PC-3 (cell line): ENCODE results near the gene POU2F1.

Source experiments
- EZH2 ChIP-seq: fragments of 300-600 bp; sonication (generic); IDR thresholded peaks from one replicate; pipeline ENCODE4 v1.6.1; 2017; ENCODE audit warnings: antibody characterized with exemption, mild to moderate bottlenecking, low read length; ENCODE audit not compliant: unreplicated experiment
- TF ChIP-seq, protein P1 (sequence below): fragments of 300-600 bp; sonication (generic); conservative IDR thresholded peaks from 2 replicates; pipeline ENCODE4 v1.5.1; 2017; ENCODE audit warnings: antibody characterized with exemption, low read depth, mild to moderate bottlenecking, low read length

DNA sequence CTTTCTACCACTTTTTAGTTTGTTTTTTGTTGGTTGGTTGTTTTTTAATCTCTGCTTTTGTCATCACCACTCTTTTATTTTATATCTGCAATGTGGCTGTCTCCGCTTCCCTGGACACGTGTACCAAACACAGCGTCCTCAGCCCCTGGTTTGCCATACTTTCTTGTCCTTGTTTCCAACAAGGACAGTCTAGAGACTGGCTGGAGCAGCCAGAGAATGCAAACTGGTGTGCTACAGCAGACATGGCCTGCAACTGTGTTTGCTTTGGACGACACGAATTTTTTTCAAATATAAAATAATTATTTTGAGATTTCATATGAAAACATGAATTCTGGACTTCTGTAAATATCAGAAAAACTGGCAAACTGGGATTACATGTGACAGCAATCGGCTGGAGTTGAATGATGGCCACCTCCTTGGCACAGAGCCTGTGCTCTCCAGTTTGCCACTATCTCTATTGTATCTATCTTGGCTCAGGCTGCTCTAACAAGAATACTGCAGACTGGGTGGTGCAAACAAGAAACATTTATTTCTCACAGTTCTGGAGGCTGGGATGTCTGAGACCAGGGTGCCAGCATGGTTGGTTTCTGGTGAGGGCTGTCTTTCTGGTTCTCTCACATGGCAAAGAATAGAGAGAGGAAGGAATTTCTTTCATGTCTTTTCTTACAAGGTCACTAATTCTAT, 34.6 kb upstream of the POU2F1 start:
- TF ChIP-seq, protein P1, sequence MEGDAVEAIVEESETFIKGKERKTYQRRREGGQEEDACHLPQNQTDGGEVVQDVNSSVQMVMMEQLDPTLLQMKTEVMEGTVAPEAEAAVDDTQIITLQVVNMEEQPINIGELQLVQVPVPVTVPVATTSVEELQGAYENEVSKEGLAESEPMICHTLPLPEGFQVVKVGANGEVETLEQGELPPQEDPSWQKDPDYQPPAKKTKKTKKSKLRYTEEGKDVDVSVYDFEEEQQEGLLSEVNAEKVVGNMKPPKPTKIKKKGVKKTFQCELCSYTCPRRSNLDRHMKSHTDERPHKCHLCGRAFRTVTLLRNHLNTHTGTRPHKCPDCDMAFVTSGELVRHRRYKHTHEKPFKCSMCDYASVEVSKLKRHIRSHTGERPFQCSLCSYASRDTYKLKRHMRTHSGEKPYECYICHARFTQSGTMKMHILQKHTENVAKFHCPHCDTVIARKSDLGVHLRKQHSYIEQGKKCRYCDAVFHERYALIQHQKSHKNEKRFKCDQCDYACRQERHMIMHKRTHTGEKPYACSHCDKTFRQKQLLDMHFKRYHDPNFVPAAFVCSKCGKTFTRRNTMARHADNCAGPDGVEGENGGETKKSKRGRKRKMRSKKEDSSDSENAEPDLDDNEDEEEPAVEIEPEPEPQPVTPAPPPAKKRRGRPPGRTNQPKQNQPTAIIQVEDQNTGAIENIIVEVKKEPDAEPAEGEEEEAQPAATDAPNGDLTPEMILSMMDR: no peak
- no peak for TF ChIP-seq EZH2
